Measurements from ENCODE around the gene TOM1L2.

TOM1L2 gene

DNA sequence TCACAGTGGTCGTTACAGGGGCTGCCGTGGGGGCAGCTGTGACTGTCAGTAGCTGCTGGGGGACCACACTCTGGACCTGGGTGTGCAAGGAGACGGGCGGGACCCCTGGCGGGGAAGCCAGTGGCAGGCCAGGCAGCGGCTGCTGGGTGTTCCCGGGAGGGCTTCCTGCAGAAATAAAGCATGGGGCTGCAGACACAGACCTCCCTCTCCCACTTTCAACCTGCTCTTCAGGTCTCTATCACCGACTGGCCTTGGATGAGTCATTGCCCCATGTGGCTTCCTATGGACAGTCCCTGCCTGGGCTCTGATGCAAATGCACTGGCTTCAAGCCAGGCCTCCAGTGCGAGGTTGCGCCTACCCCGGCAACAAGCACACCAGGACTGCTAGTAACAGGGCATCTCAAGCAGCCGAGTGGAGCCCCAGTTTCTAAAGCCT lies 152.6 kb downstream of the TOM1L2 start:
- no peak overlapping the region for H3K27ac ChIP-seq (replicated peaks)
- no peak for TF ChIP-seq GABPA (IDR thresholded peaks at IDR 0.05; ENCODE audit: low read depth)
- no peak; the same call in 1 of the 2 replicates for TF ChIP-seq POLR2AphosphoS5 (IDR thresholded peaks at IDR 0.05; ENCODE audit: low read depth)
- TF ChIP-seq REST (IDR thresholded peaks at IDR 0.05; ENCODE audit: insufficient replicate concordance, low read depth): no peak
- TF ChIP-seq SPI1 (IDR thresholded peaks at IDR 0.05; ENCODE audit: borderline replicate concordance, low read depth): no peak
- TF ChIP-seq, protein P1, sequence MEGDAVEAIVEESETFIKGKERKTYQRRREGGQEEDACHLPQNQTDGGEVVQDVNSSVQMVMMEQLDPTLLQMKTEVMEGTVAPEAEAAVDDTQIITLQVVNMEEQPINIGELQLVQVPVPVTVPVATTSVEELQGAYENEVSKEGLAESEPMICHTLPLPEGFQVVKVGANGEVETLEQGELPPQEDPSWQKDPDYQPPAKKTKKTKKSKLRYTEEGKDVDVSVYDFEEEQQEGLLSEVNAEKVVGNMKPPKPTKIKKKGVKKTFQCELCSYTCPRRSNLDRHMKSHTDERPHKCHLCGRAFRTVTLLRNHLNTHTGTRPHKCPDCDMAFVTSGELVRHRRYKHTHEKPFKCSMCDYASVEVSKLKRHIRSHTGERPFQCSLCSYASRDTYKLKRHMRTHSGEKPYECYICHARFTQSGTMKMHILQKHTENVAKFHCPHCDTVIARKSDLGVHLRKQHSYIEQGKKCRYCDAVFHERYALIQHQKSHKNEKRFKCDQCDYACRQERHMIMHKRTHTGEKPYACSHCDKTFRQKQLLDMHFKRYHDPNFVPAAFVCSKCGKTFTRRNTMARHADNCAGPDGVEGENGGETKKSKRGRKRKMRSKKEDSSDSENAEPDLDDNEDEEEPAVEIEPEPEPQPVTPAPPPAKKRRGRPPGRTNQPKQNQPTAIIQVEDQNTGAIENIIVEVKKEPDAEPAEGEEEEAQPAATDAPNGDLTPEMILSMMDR (IDR thresholded peaks at IDR 0.05; ENCODE audit: insufficient read depth, low read length): no peak
- no peaks in the 10 kb centered on the region for H3K27me3 ChIP-seq (ENCODE audit: insufficient read depth, poor library complexity, severe bottlenecking)
- no peak overlapping the region for H3K4me3 ChIP-seq (replicated peaks; ENCODE audit: insufficient read depth, low read length)
- peak in 1 of 2 experiments; percentile 67 for DNase-seq (ENCODE audit: low read depth in 1 of 2, low spot score in 1 of 2)

DNA sequence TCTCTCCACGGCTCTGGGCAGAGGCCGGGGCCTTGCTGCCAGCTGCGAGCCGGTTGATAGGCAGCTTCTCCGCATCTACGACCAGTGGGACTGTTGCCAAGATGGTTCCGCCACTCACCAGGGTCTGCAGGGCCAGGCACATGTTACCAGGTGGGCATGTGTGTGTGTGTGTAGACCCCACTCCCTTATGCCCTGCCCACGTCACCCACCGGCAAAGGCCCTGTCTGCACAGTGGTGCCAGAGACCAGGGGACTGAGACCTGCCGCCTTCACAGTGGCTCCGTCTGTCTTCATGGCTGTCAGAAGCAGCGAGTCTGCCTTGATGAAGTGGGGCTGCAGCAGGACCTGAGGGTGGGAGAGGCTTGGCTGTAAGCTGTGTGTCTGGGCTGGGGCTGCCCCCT lies 153.1 kb downstream of the TOM1L2 start:
- H3K27me3 ChIP-seq (ENCODE audit: insufficient read depth, poor library complexity, severe bottlenecking): no peaks in the 10 kb centered on the region
- no peak for DNase-seq (ENCODE audit: low read depth in 1 of 2, low spot score in 1 of 2)
- H3K27ac ChIP-seq (replicated peaks): no peak overlapping the region
- TF ChIP-seq SPI1 (IDR thresholded peaks at IDR 0.05; ENCODE audit: borderline replicate concordance, low read depth) (no peak), POLR2AphosphoS5 (IDR thresholded peaks at IDR 0.05; ENCODE audit: low read depth) (no peak), GABPA (IDR thresholded peaks at IDR 0.05; ENCODE audit: low read depth) (no peak), REST (IDR thresholded peaks at IDR 0.05; ENCODE audit: insufficient replicate concordance, low read depth) (no peak)
- TF ChIP-seq, protein P1 (IDR thresholded peaks at IDR 0.05; ENCODE audit: insufficient read depth, low read length): no peak
- no peak overlapping the region for H3K4me3 ChIP-seq (replicated peaks; ENCODE audit: insufficient read depth, low read length)

DNA sequence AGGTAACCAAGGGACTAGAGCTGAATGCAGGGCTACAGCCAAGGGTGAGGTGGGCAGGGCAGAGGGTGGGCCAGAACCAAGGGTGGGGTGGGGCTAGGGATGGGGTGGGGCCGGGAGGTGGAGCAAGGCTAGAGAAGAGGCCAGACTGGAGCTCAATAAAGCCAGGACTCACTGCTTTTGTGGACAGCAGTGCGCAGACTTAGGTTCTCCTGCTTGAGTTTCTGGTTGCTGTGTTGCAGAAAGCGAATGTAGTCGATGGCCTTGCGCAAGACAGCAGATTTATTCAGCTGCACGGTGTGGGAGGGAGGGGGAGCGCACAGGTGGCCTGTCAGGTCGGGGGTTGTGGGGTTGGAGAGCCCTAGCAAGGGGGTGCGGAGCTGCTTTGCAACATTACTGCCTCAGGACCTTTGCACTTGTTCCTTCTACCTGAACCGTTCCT lies 154.1 kb downstream of the TOM1L2 start:
- Histone ChIP-seq H3K27me3 (ENCODE audit: insufficient read depth, poor library complexity, severe bottlenecking) (no peaks in the 10 kb centered on the region), H3K27ac (replicated peaks) (no peak overlapping the region), H3K4me3 (replicated peaks; ENCODE audit: insufficient read depth, low read length) (no peak overlapping the region)
- no peak for DNase-seq (ENCODE audit: low read depth in 1 of 2, low spot score in 1 of 2)
- TF ChIP-seq POLR2AphosphoS5 (IDR thresholded peaks at IDR 0.05; ENCODE audit: low read depth): no peak
- no peak for TF ChIP-seq SPI1 (IDR thresholded peaks at IDR 0.05; ENCODE audit: borderline replicate concordance, low read depth)
- TF ChIP-seq REST (IDR thresholded peaks at IDR 0.05; ENCODE audit: insufficient replicate concordance, low read depth): no peak
- no peak for TF ChIP-seq GABPA (IDR thresholded peaks at IDR 0.05; ENCODE audit: low read depth)
- TF ChIP-seq, protein P1 (IDR thresholded peaks at IDR 0.05; ENCODE audit: insufficient read depth, low read length): no peak
